Heart left ventricle (tissue), 11 donors: ENCODE measurements around the gene SEPTIN1. TPM values are rescaled to one million over a fixed set of nuclear protein-coding genes. Genes with fewer than 3 reads are reported as not detected.

Experiments
- polyA plus RNA-seq, 2 donors: library from polyadenylated mRNA; stranded (reverse); fragments of 200-250 nt; gene quantifications; one replicate each; pipeline ENCODE4 v1.2.3, GENCODE V29; 2013
- total RNA-seq, 9 donors: library from RNA; depleted of rRNA in 2 of 9; stranded (reverse); fragments of >200 nt in 2 of 9; fragmentation: NEBNext Ultra II Directional in 3 of 9; extraction: Animal tissue kit (Norgen Biotek cat#: 25700) in 3 of 9; gene quantifications; one replicate each; pipeline versions ENCODE4 v1.1.0 to v1.2.4, GENCODE V29; 2016 to 2023
- donor health status: ischemic (EF 13 %, LVEDD 7.1; RV severe dilation, severe dysfunction).
- donor health status: healthy with polysubstance abuse.
- donor health status: DM: no; HTN: yes; CAD: no.
- donor health status: DM: no; HTN: no; CAD: no.
- donor health status: ischemic (EF 25% LVEDD 5.7; RV mildly dilated, moderate dysfunction).
- donor health status: healthy.
- donor health status: DM: yes; HTN: yes; CAD: no.
- donor health status: PGD.
- donor health status: nonischemic (EF 23%, LVEDD 6.1; RV moderate dilation, normal function).

Gene SEPTIN1
- total and polyA plus RNA-seq, 11 donors, result 0.44 to 9.2 (median 1.5) TPM; not detected in 1

Other genes with a start within 250 kb of the SEPTIN1 start
- gene CORO1A, start 199.0 kb downstream of the SEPTIN1 start, total RNA-seq, result 100 to 1,000 TPM in 1 of 9 donors, 10 to 100 TPM in 3, 1 to 10 TPM in 5; 4.3 to 102 (median 8.5) TPM
- 10 to 100 TPM in 1 of 2 donors, 1 to 10 TPM in 1; 6.4 to 16.8 TPM for gene CORO1A, start 199.0 kb downstream of the SEPTIN1 start, polyA plus RNA-seq
- 100 to 1,000 TPM in 2 of 9 donors, 10 to 100 TPM in 7; 41.6 to 129 (median 58.2) TPM for gene BOLA2B, start 188.9 kb downstream of the SEPTIN1 start, total RNA-seq
- 100 to 1,000 TPM; 140 to 204 TPM for gene BOLA2B, start 188.9 kb downstream of the SEPTIN1 start, polyA plus RNA-seq
- gene SLX1A, start 188.7 kb downstream of the SEPTIN1 start, total RNA-seq, result 10 to 100 TPM in 7 of 9 donors, 1 to 10 TPM in 2; 8.2 to 32.2 (median 26.0) TPM
- 10 to 100 TPM; 19.2 to 25.6 TPM for gene SLX1A, start 188.7 kb downstream of the SEPTIN1 start, polyA plus RNA-seq
- gene SULT1A3, start 183.3 kb downstream of the SEPTIN1 start, total RNA-seq, result 10 to 100 TPM in 3 of 9 donors, 1 to 10 TPM in 6; 1.2 to 14.9 (median 9.7) TPM
- gene SULT1A3, start 183.3 kb downstream of the SEPTIN1 start, polyA plus RNA-seq, result 10 to 100 TPM in 1 of 2 donors, 1 to 10 TPM in 1; 5.2 to 10.8 TPM
- gene NPIPB13, start 134.1 kb downstream of the SEPTIN1 start, total RNA-seq, result 10 to 100 TPM in 1 of 9 donors, 1 to 10 TPM in 6, under 1 TPM in 2; 0.63 to 12.3 (median 3.9) TPM
- 1 to 10 TPM; 1.9 to 3.5 TPM for gene NPIPB13, start 134.1 kb downstream of the SEPTIN1 start, polyA plus RNA-seq
- gene CD2BP2, start 27.3 kb downstream of the SEPTIN1 start, total RNA-seq, result 10 to 100 TPM; 21.5 to 54.5 (median 39.8) TPM
- 10 to 100 TPM; 21.9 to 51.9 TPM for gene CD2BP2, start 27.3 kb downstream of the SEPTIN1 start, polyA plus RNA-seq
- 10 to 100 TPM; 16.9 to 33.2 (median 24.2) TPM for gene TBC1D10B, start 12.1 kb downstream of the SEPTIN1 start, total RNA-seq
- gene TBC1D10B, start 12.1 kb downstream of the SEPTIN1 start, polyA plus RNA-seq, result 10 to 100 TPM; 18.1 to 40.0 TPM
- not detected for gene MYL11, start 7.8 kb downstream of the SEPTIN1 start, total RNA-seq
- gene MYL11, start 7.8 kb downstream of the SEPTIN1 start, polyA plus RNA-seq, result not detected
- gene ZNF48, start 12.9 kb upstream of the SEPTIN1 start, total RNA-seq, result 10 to 100 TPM in 1 of 9 donors, 1 to 10 TPM in 8; 4.1 to 10.3 (median 5.9) TPM
- gene ZNF48, start 12.9 kb upstream of the SEPTIN1 start, polyA plus RNA-seq, result 10 to 100 TPM in 1 of 2 donors, 1 to 10 TPM in 1; 3.1 to 11.0 TPM
- 10 to 100 TPM in 2 of 9 donors, 1 to 10 TPM in 7; 4.8 to 18.8 (median 6.8) TPM for gene ZNF771, start 25.0 kb upstream of the SEPTIN1 start, total RNA-seq
- 10 to 100 TPM in 1 of 2 donors, 1 to 10 TPM in 1; 4.4 to 13.6 TPM for gene ZNF771, start 25.0 kb upstream of the SEPTIN1 start, polyA plus RNA-seq
- 10 to 100 TPM; 18.9 to 32.6 (median 28.4) TPM for gene DCTPP1, start 47.5 kb upstream of the SEPTIN1 start, total RNA-seq
- gene DCTPP1, start 47.5 kb upstream of the SEPTIN1 start, polyA plus RNA-seq, result 10 to 100 TPM; 13.8 to 68.7 TPM
- 10 to 100 TPM; 15.1 to 46.2 (median 30.0) TPM for gene SEPHS2, start 63.3 kb upstream of the SEPTIN1 start, total RNA-seq
- gene SEPHS2, start 63.3 kb upstream of the SEPTIN1 start, polyA plus RNA-seq, result 10 to 100 TPM; 18.9 to 62.8 TPM
- gene ITGAL, start 90.2 kb upstream of the SEPTIN1 start, total RNA-seq, result 10 to 100 TPM in 2 of 9 donors, 1 to 10 TPM in 4, under 1 TPM in 3; 0.25 to 29.5 (median 1.8) TPM
- gene ITGAL, start 90.2 kb upstream of the SEPTIN1 start, polyA plus RNA-seq, result 1 to 10 TPM in 1 of 2 donors, under 1 TPM in 1; 0.47 to 1.3 TPM
- gene ZNF768, start 144.0 kb upstream of the SEPTIN1 start, total RNA-seq, result 10 to 100 TPM; 38.9 to 67.0 (median 47.8) TPM
- gene ZNF768, start 144.0 kb upstream of the SEPTIN1 start, polyA plus RNA-seq, result 10 to 100 TPM; 60.9 to 88.2 TPM
- 10 to 100 TPM in 5 of 9 donors, 1 to 10 TPM in 4; 8.6 to 15.2 (median 10.5) TPM for gene ZNF747, start 152.3 kb upstream of the SEPTIN1 start, total RNA-seq
- gene ZNF747, start 152.3 kb upstream of the SEPTIN1 start, polyA plus RNA-seq, result 1 to 10 TPM; 8.9 to 9.5 TPM
- gene ZNF764, start 175.8 kb upstream of the SEPTIN1 start, total RNA-seq, result 10 to 100 TPM in 6 of 9 donors, 1 to 10 TPM in 3; 8.5 to 17.2 (median 12.3) TPM
- gene ZNF764, start 175.8 kb upstream of the SEPTIN1 start, polyA plus RNA-seq, result 1 to 10 TPM; 7.4 to 8.7 TPM
- 10 to 100 TPM in 8 of 9 donors, 1 to 10 TPM in 1; 10.0 to 14.3 (median 11.6) TPM for gene ZNF688, start 189.2 kb upstream of the SEPTIN1 start, total RNA-seq
- 10 to 100 TPM in 1 of 2 donors, 1 to 10 TPM in 1; 7.6 to 15.7 TPM for gene ZNF688, start 189.2 kb upstream of the SEPTIN1 start, polyA plus RNA-seq
- 10 to 100 TPM in 1 of 9 donors, 1 to 10 TPM in 8; 2.9 to 10.9 (median 4.8) TPM for gene ZNF785, start 203.1 kb upstream of the SEPTIN1 start, total RNA-seq
- 1 to 10 TPM; 3.0 to 4.5 TPM for gene ZNF785, start 203.1 kb upstream of the SEPTIN1 start, polyA plus RNA-seq
- 1 to 10 TPM; 4.0 to 7.9 (median 6.6) TPM for gene ZNF689, start 227.8 kb upstream of the SEPTIN1 start, total RNA-seq
- 1 to 10 TPM; 2.7 to 4.9 TPM for gene ZNF689, start 227.8 kb upstream of the SEPTIN1 start, polyA plus RNA-seq